K562 (cell line): Measurements from ENCODE around the gene FARSA. TPM values are rescaled to one million over a fixed set of nuclear protein-coding genes. Genes with fewer than 3 reads are reported as not detected.

Source experiments
- CCNT2 ChIP-seq: IDR thresholded peaks from 2 replicates; pipeline ENCODE4 v1.6.1; 2011; ENCODE audit warnings: borderline replicate concordance, low read depth, mild to moderate bottlenecking, moderate library complexity, mixed read lengths, low read length; ENCODE audit not compliant: insufficient read length; ENCODE audit errors: extremely low read depth
- ELF4 ChIP-seq: fragments of 450-650 bp; formaldehyde crosslinking; IDR thresholded peaks from 2 replicates; pipeline ENCODE4 v1.4.0; 2022; ENCODE audit warnings: missing genetic modification characterization
- FOXA3 ChIP-seq, 2 experiments: fragments of 450-650 bp in 1 of 2; sonication (generic) in 1 of 2; formaldehyde crosslinking; IDR thresholded peaks in 1 of 2; conservative IDR thresholded peaks in 1 of 2; 2 replicates each; pipeline versions ENCODE4 v1.4.0 to v1.8.0; 2020 to 2022; ENCODE audit warnings: mild to moderate bottlenecking in 2 of 2, missing genetic modification reagents in 1 of 2
- FOXK1 ChIP-seq: sonication (generic); formaldehyde crosslinking; IDR thresholded peaks from 2 replicates; pipeline ENCODE4 v1.8.0; 2022; ENCODE audit warnings: missing genetic modification reagents, mild to moderate bottlenecking, borderline replicate concordance
- POLR2H ChIP-seq: IDR thresholded peaks from 2 replicates; pipeline ENCODE4 v1.6.1; 2016; ENCODE audit warnings: missing genetic modification characterization, low read depth, mild to moderate bottlenecking, control low read depth, missing compliant biosample characterization, moderate library complexity
- SIRT6 ChIP-seq: IDR thresholded peaks from one replicate; pipeline ENCODE4 v1.6.1; 2012; ENCODE audit warnings: low read depth, mild to moderate bottlenecking, control low read depth, inconsistent platforms, low read length, moderate library complexity
- TGIF2 ChIP-seq: sonication (generic); formaldehyde crosslinking; IDR thresholded peaks from 2 replicates; pipeline ENCODE4 v1.8.1; 2022; ENCODE audit warnings: mild to moderate bottlenecking, missing genetic modification reagents, moderate library complexity
- ZNF274 ChIP-seq: IDR thresholded peaks from 2 replicates; pipeline ENCODE4 v1.6.1; 2011; ENCODE audit warnings: low read depth, mild to moderate bottlenecking, low read length, moderate library complexity, borderline replicate concordance
- ZNF282 ChIP-seq: sonication (generic); formaldehyde crosslinking; IDR thresholded peaks from 2 replicates; pipeline ENCODE4 v1.8.1; 2023; ENCODE audit warnings: missing genetic modification reagents
- polyA plus RNA-seq, 8 experiments: library from polyadenylated mRNA; depleted of rRNA in 4 of 8; stranded (reverse) in 5 of 8; unstranded in 3 of 8; fragments of >200 nt; fragmentation: Nextera tagmentation in 2 of 8; fragmentation: Illumina TruSeq in 1 of 8; extraction: Ambion mirVana in 2 of 8; extraction: Trizol in 1 of 8; gene quantifications; 2 replicates each; pipeline versions ENCODE4 v1.2.1 to v1.2.3, GENCODE V29; 2011 to 2014; ENCODE audit warnings: inconsistent platforms in 1 of 8, missing spikeins in 1 of 8
- total RNA-seq, 7 experiments: library from RNA; depleted of rRNA in 6 of 7; stranded (reverse); fragments of >200 nt in 6 of 7; fragmentation: Illumina TruSeq in 2 of 7; extraction: Trizol in 2 of 7; gene quantifications; 2 replicates each; pipeline versions ENCODE4 v1.2.1 to v1.2.3, GENCODE V29; 2011 to 2021; ENCODE audit warnings: low replicate concordance in 1 of 7
- TF ChIP-seq, protein P1 (sequence below), 2 experiments: fragments of 450-650 bp; IDR thresholded peaks; 2 replicates each; pipeline ENCODE4 v1.6.1; 2018; ENCODE audit warnings: mild to moderate bottlenecking in 2 of 2, low read depth in 1 of 2; ENCODE audit not compliant: partially characterized antibody in 2 of 2
- TF ChIP-seq, protein P2 (sequence below): fragments of 450-650 bp; IDR thresholded peaks from 2 replicates; pipeline ENCODE4 v1.6.1; 2016; ENCODE audit warnings: borderline replicate concordance
- TF ChIP-seq, protein P3 (sequence below), 3 experiments: fragments of 200-800 bp in 1 of 3; sonication (Bioruptor generic) in 1 of 3; sonication (generic) in 1 of 3; formaldehyde crosslinking in 1 of 3; IDR thresholded peaks; 2 replicates each; pipeline versions ENCODE4 v1.6.1 to v1.8.0; 2016 to 2022; ENCODE audit warnings: mild to moderate bottlenecking in 2 of 3, missing compliant biosample characterization in 2 of 3, missing genetic modification characterization in 2 of 3, missing genetic modification reagents in 1 of 3
- TF ChIP-seq, protein P4 (sequence below): sonication (generic); formaldehyde crosslinking; IDR thresholded peaks from 2 replicates; pipeline ENCODE4 v1.8.0; 2023; ENCODE audit warnings: mild to moderate bottlenecking, missing genetic modification reagents

FARSA gene
- total and polyA plus RNA-seq, 9 of the 15 experiments (the other 6 are each of a cell fraction or from before 2014, with no cell fraction given), result 25.2 to 237 (median 89.6) TPM

DNA sequence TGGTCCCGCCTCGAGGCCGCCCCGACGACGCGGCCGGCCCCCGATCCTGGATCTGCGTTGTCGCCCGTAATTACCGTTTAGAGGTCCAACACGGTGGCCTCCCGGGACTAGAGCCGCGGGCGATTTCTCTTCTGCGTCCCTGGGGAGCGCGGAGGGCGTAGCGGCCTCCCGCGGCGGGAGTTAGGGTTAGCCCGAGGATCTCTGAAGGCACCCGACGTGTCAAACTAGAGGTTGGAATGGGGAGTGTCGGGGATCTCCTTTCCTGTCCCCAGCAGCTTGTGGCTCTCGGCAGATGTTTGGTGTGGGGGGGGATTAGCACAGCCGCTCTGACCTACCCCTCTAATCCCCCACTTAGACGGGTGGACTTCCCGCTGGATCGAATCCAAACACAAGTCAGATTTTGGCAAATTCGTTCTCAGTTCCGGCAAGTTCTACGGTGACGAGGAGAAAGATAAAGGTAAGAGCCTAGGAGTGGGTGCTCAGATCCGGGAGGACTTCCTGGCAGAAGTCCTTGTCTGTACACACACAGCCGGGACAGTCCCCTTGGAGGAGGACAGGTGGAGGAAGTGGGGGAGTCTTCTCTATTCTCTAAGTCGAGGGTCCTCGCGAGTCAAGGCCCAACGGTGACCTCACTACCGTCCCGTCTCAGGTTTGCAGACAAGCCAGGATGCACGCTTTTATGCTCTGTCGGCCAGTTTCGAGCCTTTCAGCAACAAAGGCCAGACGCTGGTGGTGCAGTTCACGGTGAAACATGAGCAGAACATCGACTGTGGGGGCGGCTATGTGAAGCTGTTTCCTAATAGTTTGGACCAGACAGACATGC lies 5.5 kb upstream of the FARSA start (continued):
- TF ChIP-seq, protein P1, sequence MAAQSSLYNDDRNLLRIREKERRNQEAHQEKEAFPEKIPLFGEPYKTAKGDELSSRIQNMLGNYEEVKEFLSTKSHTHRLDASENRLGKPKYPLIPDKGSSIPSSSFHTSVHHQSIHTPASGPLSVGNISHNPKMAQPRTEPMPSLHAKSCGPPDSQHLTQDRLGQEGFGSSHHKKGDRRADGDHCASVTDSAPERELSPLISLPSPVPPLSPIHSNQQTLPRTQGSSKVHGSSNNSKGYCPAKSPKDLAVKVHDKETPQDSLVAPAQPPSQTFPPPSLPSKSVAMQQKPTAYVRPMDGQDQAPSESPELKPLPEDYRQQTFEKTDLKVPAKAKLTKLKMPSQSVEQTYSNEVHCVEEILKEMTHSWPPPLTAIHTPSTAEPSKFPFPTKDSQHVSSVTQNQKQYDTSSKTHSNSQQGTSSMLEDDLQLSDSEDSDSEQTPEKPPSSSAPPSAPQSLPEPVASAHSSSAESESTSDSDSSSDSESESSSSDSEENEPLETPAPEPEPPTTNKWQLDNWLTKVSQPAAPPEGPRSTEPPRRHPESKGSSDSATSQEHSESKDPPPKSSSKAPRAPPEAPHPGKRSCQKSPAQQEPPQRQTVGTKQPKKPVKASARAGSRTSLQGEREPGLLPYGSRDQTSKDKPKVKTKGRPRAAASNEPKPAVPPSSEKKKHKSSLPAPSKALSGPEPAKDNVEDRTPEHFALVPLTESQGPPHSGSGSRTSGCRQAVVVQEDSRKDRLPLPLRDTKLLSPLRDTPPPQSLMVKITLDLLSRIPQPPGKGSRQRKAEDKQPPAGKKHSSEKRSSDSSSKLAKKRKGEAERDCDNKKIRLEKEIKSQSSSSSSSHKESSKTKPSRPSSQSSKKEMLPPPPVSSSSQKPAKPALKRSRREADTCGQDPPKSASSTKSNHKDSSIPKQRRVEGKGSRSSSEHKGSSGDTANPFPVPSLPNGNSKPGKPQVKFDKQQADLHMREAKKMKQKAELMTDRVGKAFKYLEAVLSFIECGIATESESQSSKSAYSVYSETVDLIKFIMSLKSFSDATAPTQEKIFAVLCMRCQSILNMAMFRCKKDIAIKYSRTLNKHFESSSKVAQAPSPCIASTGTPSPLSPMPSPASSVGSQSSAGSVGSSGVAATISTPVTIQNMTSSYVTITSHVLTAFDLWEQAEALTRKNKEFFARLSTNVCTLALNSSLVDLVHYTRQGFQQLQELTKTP (IDR thresholded peaks at IDR 0.05; ENCODE audit: low read depth in 1 of 2, partially characterized antibody in 2 of 2), result no peak
- TF ChIP-seq POLR2H, result peak; percentile 67
- no peak; the same call in 1 of the 2 replicates for TF ChIP-seq ZNF274
- TF ChIP-seq, protein P2, sequence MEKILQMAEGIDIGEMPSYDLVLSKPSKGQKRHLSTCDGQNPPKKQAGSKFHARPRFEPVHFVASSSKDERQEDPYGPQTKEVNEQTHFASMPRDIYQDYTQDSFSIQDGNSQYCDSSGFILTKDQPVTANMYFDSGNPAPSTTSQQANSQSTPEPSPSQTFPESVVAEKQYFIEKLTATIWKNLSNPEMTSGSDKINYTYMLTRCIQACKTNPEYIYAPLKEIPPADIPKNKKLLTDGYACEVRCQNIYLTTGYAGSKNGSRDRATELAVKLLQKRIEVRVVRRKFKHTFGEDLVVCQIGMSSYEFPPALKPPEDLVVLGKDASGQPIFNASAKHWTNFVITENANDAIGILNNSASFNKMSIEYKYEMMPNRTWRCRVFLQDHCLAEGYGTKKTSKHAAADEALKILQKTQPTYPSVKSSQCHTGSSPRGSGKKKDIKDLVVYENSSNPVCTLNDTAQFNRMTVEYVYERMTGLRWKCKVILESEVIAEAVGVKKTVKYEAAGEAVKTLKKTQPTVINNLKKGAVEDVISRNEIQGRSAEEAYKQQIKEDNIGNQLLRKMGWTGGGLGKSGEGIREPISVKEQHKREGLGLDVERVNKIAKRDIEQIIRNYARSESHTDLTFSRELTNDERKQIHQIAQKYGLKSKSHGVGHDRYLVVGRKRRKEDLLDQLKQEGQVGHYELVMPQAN, result peak; percentile 92
- peak; percentile 60 for TF ChIP-seq SIRT6
- TF ChIP-seq, protein P3, sequence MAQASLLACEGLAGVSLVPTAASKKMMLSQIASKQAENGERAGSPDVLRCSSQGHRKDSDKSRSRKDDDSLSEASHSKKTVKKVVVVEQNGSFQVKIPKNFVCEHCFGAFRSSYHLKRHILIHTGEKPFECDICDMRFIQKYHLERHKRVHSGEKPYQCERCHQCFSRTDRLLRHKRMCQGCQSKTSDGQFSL (CRISPR knock-in tag; IDR thresholded peaks at IDR 0.05), result peak; percentile 87
- TF ChIP-seq, protein P3 (tag; IDR thresholded peaks at IDR 0.05), result peak in 1 of 2 experiments; percentile 67; a peak in 2 of 4 replicates
- 0 out of 2 replicates have a peak, but pooled peaks have one; percentile 5 for TF ChIP-seq ELF4 (CRISPR knock-in tag)
- 0 out of 2 replicates have a peak, but pooled peaks have one; percentile 75 for TF ChIP-seq FOXK1 (CRISPR knock-in tag)
- no peak for TF ChIP-seq FOXA3 (CRISPR knock-in tag; conservative IDR thresholded peaks at IDR 0.05 in 1 of 2, IDR thresholded peaks at IDR 0.05 in 1 of 2)
- 0 out of 2 replicates have a peak, but pooled peaks have one; percentile 91 for TF ChIP-seq ZNF282 (CRISPR knock-in tag)
- TF ChIP-seq, protein P4, sequence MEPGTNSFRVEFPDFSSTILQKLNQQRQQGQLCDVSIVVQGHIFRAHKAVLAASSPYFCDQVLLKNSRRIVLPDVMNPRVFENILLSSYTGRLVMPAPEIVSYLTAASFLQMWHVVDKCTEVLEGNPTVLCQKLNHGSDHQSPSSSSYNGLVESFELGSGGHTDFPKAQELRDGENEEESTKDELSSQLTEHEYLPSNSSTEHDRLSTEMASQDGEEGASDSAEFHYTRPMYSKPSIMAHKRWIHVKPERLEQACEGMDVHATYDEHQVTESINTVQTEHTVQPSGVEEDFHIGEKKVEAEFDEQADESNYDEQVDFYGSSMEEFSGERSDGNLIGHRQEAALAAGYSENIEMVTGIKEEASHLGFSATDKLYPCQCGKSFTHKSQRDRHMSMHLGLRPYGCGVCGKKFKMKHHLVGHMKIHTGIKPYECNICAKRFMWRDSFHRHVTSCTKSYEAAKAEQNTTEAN (CRISPR knock-in tag), result 0 out of 2 replicates have a peak, but pooled peaks have one; percentile 20
- peak; percentile 42 for TF ChIP-seq CCNT2
- peak; percentile 96 for TF ChIP-seq TGIF2 (CRISPR knock-in tag)
